ENCODE data around the gene DAPK1.
"Not testable (repeated sequence)": the region's sequence is repeated elsewhere in the genome, so short reads cannot be mapped to it uniquely, and the experiment has no call there.

Gene DAPK1

DNA sequence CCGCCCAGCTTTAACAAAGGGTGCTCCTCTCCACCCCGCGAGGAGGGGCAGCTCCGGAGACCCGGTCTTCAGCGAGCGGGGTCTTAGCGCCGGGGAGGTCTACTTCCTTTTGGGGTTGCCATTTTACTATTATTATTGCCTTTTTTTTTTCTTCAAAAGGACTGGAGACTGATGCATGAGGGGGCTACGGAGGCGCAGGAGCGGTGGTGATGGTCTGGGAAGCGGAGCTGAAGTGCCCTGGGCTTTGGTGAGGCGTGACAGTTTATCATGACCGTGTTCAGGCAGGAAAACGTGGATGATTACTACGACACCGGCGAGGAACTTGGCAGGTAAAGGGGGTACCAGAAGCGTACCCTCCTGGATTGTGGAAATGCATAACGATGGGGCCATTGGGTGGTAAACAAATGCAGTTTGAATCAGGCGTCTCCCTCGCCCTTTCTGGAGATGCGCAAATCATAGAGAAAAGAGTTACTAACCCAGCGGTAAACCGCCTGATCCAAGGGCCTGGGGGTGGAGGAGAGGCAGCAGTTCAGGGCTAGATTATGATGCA lies 1.2 kb downstream of the DAPK1 start:
- no peak for DNase-seq

DNA sequence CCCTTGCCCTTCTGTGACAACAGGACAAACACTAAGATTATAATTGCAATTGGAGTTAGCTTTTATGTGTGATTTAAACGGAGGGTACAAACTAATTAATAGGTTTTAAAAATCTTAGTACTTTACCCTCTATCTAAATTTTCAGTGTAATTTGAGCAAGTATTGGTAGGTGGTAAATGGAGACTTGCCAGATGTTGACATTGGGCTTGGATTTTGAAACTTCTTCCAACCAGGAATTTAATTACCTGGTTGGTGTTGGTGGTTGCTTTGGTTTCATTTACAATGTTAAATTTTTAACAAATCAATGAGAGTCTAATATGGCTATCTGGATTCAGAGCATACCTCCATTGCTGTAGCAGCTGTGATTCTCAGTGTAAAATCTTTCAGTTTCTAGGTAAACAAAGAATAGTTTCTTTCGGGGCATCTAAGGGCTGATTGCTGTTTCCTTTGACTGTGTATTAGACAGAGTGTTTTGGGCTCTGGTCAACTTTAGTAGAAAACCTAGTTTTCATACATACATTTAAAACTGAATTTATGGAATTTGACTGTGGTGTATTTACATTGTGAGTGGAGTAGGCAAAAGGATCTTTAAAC lies 1.9 kb downstream of the DAPK1 start:
- no peak for DNase-seq

DNA sequence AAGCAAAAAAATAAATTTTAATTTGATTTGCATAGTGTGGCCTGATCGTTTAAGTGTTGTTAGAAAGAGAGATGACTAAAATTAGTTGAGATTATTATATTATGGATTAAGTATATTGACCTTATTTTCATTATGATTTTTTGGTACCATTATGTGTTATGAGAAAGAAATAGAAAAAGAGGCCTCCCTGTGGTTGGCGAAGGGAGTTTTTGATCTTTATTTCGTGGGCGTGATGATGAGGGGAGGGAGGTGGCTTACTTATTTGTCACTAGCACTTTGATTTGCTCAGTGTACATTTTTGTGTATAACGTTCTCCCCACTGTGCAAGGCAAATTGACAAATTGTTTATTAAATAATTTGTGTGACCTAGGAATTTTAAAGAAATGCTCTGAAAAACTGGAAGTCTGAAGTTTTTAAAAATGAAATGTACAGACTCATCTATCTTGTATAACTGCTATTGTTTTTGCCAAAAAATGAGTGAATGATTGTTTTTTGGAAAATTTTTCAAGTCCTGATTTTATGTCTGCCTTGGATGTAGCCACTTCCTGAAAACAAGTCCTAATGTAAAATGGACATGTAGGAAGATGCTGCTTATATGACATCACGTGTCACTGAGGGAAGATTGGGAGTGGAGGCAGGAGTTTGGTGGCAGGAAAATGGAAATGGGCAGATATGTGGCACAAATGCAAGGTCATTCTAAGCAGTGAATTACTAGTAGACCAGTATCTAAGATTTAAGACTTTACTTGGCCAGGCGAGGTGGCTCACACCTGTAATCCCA lies 3.0 kb downstream of the DAPK1 start:
- DNase-seq: peak; percentile 4

DNA sequence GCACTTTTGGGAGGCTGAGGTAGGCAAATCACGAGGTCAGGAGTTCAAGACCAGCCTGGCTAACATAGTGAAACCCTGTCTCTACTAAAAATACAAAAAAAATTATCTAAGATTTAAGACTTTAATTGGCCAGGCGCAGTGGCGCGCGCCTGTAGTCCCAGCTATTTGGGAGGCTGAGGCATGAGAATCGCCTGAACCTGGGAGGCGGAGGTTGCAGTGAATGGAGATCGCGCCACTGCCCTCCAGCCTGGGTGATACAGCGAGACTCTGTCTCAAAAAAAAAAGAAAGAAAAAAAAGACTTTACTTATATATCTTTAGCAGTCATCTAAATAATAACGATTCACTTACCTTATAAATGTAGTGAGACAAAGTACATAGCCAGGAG lies 3.6 kb downstream of the DAPK1 start:
- DNase-seq: not testable (repeated sequence)

DNA sequence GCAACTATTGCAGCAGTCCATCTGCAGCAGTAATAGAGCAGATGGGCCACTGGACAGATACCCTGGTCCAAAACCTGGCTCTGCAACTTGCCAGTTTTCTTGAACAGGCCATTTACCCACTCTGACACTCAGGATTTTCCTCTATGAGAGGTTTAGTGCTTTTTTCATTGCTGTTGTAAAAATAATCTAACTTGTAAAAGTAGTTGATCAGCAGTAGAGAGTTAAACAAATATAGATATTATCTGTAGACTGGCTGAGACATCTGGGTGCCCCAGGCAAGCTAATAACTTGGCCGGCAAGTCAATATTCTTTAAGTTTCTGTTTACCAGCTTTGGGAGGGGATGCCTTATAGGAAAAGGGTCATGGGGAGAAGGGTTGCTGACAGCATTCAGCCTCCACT lies 4.1 kb downstream of the DAPK1 start:
- DNase-seq: no peak

DNA sequence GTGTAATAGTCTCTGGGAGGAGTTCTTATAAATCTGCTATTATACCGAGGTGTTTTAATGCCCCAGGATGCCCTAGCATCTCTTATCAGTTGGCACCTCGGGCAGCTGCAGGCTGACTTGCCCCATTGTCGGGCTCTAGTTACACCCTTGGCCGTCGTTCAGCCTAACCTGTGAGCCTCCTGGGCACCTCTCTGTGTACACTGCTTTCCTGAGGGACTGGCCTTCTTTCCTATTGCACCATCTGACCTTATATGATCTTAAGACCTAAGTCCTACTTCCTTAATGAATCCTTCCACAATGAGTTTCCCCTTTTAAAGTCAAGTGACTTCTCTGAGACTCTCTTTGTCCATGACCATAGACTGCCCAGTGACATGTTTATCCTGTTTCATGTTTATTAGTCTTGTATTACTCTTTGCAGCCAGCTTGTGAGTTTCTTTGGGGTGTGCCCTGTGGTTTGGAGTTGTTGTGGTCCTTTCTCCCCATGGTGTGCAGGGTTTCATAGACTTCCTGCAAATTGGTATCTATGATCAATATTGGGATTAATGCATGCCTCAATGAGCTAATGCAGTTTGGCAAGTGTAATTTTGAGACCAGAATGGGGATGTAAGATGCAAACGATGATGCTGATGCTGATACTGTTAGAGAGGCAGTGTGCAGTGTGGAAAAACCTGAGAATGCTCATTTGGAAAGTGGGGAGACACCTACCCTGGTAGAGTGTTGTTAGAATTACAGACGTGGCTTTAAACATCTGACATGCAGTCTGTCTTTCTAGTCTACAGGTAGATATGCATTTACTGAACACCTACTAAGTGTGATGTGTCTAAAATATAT lies 4.9 kb downstream of the DAPK1 start:
- no peak for DNase-seq

DNA sequence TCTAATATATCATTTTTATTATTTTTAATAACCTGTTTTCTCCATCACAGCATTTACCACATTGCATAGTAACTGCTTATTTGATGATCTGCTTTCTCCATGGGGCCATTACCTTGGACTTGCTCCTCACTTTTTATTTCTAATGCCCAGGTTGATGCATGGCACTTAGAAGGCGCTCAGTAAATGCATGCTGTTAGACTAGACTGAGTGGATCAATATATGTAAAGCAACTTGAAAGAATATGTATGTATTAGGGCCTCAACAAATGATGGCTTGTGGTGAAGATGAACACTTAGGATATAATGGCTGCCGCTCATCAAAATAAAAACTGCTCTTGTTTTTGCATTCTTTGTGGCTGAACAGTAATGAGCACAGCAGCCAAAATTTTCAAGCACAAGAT lies 5.8 kb downstream of the DAPK1 start:
- no peak for DNase-seq

DNA sequence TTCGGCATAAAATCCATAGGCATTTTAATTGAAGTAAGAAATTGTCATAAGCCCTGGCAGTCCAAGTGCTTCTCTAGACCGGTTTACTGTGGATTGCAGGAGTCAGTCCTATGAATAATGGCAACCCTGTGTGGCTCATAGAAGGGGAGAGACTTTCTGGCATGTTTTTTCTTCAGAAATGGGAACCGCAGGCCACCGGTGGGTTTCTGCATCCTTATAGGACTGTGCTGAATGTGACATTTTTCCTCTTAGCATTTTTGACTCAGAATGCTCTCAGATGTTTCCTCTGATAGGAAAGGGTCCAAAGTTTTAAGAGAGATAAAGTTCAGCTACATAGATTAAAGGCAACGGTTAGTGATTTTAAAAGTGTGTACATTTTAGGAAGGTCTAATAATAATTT lies 6.3 kb downstream of the DAPK1 start:
- DNase-seq: no peak

DNA sequence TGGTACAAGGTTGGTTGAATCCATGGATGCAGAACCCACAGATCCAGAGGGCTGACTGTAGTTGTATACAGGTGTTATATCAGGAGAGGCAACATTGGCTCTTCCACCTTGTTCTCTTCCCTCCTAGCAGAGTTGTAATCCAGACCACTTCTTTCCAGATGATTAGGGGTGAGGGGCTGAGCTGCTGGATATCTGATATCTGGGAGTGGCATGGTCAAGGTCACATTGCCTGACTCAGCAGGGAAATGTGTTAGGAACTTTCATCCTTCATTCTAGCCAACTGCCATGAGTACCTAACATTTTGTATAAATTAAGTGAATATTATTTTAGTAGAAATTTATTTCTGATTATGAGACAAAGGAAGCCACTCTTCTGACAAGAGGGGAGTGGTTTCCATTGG lies 7.3 kb downstream of the DAPK1 start:
- DNase-seq: no peak

DNA sequence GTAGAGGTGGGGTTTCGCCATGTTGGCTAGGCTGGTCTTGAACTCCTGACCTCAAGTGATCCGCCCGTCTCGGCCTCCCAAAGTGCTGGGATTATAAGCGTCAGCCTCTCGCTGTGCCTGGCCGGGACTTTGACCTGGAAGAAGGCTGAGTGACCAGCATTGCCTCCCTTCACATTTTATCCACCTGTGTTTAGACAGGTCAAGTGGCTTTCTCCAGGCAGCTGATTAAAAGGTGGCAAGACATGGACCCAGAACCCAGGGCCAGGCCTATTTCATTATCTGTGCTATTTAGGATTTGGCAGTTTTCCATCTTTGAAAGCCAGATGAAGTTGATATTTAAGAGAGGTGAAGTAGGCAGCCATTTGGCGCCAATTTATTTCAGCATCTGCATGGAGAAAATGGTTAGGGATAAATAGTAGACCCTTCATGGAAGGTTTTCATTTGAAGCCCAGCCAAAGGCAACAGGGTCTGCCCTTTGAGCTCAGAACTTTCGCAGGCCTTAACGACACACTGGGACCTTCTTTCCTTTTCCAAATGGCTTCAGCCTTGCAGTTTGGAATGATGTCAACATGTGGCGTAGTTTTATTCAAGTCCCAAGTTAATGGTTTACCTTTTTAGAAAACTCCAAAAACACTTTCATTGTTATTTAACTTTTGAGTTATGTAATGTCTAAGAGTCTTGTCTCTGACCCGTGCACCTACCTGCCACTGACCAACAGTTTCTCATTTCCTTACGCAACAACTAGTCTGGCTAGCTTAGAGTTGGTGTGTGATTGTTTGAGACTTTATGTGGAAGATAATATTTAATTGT lies 8.4 kb downstream of the DAPK1 start:
- DNase-seq: no peak

DNA sequence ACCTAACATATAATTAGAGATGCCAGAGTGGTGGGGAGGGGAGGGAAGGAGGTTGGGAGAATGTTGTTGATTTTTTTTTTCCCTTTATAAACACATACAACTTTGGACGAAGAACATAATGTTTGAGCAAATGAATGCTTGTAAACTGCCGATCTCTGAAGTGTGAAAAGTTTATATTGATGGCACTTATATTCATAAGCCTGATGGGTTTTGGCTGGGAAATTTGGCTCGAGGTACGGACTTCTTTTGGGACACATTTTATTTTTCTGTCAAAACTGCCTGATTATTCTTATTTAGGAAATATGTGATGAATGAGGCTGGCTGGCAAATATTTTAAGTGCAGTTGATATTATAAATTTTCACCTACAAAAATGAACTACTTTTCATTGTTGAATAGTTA lies 9.9 kb downstream of the DAPK1 start:
- DNase-seq: no peak

DNA sequence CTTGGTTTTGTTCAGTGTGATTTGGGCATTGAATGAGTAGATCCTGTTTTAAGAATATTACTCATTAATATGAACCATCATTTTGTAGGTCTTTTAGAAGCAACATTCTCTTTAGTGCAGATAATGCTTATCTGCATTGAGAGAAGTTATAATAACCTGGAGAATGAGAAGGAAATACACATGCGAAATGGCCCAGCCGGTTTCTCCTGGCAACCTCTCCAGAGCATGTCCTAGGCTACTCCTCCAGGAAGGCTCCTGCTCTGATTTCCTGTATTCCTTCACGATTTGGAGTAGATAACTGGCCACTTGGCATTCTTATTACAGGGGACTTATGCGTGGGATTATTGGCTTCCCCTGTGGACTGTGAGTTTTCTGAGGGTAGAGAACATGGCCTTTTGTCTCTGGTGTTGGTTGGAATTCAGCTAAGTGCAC lies 12.6 kb downstream of the DAPK1 start:
- DNase-seq: no peak

DNA sequence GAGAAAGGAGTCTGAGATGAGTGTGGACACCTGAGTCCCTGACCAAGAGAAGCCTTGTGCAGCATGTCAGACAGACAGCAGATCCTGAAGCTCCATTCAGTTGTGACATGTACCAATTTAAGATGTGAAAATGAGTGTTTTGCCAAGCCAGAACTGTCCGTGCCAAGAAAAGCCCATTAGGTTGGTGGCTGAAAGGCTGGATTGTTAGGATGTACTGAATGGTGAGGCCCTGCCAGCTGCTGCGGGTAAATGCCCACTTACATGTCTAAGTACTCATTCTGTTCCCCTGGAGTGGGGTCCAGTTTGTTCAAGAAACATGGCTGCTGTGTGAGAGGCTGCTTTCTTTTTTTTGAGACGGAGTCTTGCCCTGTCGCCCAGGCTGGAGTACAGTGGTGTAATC lies 14.6 kb downstream of the DAPK1 start:
- DNase-seq: no peak

DNA sequence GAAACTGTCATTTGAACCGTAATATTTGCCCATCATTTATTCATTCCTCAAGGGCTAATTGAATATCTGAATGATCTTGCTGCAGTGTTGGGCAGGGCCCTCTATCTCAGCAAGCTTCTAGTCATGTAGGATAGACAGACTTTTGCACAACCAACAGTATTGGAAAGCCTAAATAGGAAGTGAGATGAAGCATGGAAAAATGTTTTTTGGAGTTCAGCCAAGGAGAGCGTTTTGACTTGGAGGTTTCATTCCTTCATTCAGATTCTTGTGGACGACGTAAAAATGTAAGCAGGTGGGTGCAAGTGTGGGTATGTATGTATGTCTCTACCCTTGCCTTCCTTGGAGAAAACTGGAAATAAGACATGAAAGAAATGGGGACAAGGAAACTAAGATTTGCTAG lies 15.5 kb downstream of the DAPK1 start:
- no peak for DNase-seq

DNA sequence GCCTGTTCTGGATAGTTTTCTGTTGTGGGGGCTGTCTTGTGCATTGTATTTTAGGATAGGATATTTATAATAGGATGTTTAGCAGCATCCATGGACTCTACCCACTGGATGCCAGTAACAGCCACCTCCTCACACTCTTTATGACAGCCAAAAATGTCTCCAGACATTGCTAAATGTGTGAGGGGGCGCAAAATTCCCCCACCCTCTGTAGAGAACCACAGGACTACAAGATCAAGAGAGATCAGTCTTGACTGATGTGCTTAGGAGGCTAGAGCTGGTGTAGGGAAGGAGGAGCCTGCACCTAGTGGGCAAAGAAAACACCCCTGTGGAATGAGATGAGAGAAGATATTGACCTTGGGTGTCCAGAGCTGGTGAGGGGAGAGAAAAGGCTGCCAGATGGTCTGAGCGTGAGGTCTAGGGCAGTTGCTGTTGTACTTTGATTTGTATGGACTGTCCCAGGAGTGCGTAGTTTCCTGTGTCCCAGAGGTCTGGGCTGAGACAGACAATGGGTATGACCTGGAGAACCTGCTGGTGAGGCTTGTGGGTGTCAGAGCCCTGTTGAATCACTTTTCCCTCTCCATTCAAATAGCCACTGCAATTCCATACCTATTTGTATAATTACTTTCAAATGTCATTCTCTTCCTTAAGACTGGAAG lies 16.3 kb downstream of the DAPK1 start:
- no peak for DNase-seq

DNA sequence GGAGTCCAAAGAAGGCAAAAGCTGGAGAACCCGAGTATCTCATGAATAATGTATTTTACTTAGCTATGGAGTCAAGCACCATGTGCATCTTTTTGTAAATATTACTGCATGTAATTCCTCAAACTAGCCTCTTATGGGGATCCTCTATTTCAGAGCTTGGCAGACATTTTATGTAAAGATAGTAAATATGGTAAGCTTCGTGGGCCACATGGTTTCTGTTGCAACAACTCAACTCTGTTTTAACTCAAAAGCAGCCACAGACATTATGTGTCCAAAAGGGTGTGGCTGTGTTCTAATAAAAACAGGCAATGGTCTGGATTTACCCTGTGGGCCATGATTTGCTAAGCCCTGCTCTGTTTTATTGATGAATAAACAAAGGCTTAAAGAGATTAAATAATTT lies 17.3 kb downstream of the DAPK1 start:
- DNase-seq: no peak

DNA sequence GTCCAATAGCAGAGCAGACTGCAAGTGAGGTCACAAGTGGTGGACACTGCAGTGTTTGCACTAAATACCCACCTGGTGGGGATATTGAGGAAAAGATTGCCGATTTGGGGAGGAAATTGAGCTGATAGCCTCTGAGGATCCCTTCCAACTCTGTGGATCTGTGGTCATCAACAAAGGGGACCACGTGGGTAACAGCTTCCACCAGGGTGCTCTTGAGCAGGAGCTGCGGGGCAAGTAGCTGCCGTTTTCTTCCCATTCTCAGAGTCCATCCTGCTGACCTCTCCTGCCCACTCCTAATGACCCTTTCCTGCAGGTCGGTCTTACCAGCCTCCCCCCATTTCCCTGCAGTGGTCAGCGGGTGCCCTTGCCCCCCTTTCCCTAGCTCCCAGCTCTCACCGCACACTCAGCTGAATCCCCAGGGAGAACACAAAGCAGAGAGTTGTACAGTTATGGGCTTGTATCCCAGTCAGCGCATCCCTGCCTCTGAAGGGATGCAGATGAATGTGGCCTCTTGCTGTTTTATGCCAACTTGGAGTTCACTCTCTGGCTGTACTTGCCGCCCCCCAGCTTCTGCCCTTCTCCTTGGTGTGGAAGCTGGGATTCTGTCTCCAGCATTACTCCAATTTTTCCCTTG lies 18.0 kb downstream of the DAPK1 start:
- no peak for DNase-seq

DNA sequence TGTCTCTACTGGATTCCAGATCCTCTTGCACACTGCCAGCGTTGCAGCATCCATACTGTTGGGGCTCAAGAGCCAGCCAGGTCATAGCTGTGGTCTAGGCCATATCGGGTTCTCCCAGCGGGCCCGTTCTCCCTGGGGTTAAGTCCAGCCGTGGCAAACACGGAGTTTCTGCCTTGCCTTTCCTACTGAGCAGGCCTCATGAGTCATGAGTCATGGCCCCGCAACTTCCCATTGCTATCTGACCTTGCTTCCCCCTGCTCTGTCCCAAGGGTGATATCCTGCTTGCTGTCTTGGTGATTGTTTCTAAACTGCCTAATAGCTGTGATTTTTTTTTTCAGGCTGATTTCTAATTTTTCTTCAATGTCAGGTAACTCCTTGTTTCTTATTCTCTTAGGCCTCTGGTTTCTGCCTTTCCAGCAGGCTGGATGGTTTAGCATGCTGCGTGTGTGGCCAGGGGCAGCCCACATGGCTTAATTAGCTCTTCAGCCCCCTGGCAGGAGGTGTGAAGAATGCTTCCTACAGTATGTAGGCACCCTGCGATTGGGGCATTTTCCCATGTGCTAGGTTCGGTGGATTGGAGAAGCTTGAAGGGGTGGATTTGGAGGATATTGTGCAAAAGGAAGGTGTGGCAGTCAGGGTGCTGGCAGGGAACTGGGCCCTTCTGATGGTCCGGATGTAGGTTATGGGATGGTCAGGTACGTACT lies 18.7 kb downstream of the DAPK1 start:
- no peak for DNase-seq

DNA sequence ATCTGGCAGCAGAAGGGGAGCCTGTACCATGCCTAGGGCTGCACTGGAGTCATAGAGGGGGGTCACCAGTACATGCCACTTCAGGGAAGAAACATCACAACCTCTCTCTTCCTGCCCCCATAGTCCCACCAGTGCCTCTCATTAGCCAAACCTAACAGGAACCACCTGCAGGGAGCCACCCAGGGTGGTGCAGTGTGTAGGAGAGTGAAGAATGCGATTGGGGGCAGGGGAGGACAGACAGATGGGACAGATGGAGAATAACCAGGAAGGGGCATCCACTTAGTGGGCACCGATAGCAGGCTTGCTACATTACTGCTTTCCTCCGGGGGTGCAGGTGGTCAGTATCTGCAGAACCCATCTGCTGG lies 19.2 kb downstream of the DAPK1 start:
- DNase-seq: no peak

DNA sequence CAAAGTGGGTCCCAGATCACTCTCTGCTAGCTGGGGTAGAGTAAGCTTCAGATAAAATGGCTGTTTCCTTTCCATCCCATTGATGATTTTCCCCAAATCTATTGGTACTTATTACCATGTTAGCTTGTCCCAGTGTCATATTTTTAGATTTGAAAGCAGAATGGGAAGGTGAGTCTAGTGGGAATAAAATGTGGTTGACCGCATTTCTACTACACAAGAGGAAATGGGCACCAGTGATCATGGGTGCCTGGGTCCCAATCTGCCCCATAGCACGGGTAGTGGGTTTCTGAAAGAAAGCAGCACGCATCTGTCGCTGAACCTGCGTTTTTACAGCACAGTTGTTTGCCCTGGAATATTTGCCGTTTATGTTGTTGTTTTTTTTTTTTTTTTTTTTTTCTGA lies 20.1 kb downstream of the DAPK1 start:
- no peak for DNase-seq

DNA sequence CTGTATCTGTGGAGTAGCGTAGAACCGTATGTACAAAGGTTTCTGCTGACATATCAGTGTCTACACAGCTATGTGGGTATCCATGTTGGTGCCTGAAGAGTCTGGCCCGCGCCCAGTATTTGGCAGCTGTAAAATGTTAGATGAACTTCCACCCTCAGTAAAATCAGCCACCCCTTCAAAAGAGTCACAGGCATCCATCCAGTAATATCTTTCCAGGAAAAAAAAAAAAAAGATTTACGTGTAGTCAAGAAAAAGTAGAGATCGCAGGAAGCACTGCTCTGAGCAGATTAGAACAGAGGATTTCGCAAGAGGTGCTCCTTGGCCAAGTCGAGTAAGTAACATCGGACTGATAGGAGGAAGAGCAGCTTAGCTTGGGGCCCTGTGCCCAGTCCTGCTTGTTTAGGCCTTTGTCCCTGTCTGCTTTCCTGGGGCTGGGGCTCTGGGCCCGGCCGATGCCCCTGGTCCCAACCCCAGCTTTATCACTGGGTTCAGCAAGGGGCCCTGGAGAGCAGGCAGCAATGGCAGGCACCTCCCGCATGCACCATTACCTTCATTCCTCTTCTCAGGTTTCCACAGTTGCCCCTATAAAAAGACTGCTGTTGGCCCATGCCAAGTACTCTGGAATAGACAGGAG lies 21.2 kb downstream of the DAPK1 start:
- DNase-seq: no peak

Data from stimulated activated naive CD4-positive, alpha-beta T cell treated with Interleukin-2 at 50 U/mL for 16 hours (primary cell).